Thyroid gland (tissue), 4 donors: Measurements from ENCODE around the gene CSK.

Experiments used
- POLR2A ChIP-seq, 2 donors: fragments of 450-650 bp; IDR thresholded peaks; one replicate each; pipeline ENCODE4 v1.6.1; 2017; ENCODE audit warnings: antibody characterized with exemption in 2 of 2, mild to moderate bottlenecking in 2 of 2, moderate library complexity in 1 of 2
- TF ChIP-seq, protein P1 (sequence below), 6 experiments: fragments of 200-600 bp in 3 of 6; fragments of 450-650 bp in 3 of 6; sonication (generic) in 3 of 6; IDR thresholded peaks; one replicate each; pipeline ENCODE4 v1.5.1; 2016 to 2019; ENCODE audit warnings: antibody characterized with exemption in 6 of 6, mild to moderate bottlenecking in 2 of 6, inconsistent platforms in 1 of 6, moderate library complexity in 1 of 6

DNA sequence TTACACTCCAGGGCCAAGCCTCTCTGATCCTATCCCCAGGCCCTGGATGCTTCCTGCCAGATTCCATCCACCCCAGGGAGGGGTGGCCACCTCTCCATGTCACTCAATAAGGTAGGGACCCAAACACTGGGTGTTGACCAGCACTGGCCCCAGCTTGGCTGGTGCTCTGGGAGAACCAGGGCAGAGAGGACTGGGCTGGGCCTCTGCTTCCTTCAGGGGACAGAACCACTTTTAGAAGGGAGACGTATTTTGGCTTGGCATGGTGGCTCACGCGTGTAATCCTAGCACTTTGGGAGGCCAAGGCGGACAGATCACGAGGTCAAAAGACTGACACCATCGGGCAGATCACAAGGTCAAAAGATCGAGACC, 39.9 kb downstream of the CSK start:
- TF ChIP-seq, protein P1, sequence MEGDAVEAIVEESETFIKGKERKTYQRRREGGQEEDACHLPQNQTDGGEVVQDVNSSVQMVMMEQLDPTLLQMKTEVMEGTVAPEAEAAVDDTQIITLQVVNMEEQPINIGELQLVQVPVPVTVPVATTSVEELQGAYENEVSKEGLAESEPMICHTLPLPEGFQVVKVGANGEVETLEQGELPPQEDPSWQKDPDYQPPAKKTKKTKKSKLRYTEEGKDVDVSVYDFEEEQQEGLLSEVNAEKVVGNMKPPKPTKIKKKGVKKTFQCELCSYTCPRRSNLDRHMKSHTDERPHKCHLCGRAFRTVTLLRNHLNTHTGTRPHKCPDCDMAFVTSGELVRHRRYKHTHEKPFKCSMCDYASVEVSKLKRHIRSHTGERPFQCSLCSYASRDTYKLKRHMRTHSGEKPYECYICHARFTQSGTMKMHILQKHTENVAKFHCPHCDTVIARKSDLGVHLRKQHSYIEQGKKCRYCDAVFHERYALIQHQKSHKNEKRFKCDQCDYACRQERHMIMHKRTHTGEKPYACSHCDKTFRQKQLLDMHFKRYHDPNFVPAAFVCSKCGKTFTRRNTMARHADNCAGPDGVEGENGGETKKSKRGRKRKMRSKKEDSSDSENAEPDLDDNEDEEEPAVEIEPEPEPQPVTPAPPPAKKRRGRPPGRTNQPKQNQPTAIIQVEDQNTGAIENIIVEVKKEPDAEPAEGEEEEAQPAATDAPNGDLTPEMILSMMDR (IDR thresholded peaks at IDR 0.05): no peak
- no peak for TF ChIP-seq POLR2A (IDR thresholded peaks at IDR 0.05)
